ENCODE data around the gene PRPF40A.

PRPF40A gene

DNA sequence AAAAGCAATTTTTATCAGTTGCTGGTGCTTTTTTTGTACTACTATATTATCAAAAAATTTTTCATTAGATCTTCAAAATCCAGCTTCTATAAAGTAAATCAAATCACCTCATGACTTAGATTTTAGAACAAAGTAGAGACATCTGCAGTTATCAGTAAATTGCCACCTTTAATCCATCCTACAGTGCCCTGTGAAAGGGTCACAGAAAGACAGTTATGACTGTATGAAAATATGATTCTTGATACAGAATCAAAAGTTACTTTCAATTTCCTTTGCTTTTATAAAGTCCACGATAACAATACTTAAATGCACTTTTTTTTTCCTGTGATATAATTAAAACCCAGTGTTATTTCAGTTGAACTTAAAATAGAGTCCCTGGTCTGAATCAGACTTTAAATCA lies 61.4 kb downstream of the PRPF40A start:
- DNase-seq (ENCODE audit: extremely low read depth, insufficient read length), result no peak
- Histone ChIP-seq H3K36me3 (ENCODE audit: control insufficient read depth, insufficient read depth, low read length) (peaks cover 4% of the 10 kb centered on the region), H3K27me3 (replicated peaks; ENCODE audit: control insufficient read depth, insufficient read depth, low read length) (no peaks in the 10 kb centered on the region), H3K4me3 (replicated peaks; ENCODE audit: low read depth, low read length) (no peak overlapping the region)
- TF ChIP-seq, protein P1, sequence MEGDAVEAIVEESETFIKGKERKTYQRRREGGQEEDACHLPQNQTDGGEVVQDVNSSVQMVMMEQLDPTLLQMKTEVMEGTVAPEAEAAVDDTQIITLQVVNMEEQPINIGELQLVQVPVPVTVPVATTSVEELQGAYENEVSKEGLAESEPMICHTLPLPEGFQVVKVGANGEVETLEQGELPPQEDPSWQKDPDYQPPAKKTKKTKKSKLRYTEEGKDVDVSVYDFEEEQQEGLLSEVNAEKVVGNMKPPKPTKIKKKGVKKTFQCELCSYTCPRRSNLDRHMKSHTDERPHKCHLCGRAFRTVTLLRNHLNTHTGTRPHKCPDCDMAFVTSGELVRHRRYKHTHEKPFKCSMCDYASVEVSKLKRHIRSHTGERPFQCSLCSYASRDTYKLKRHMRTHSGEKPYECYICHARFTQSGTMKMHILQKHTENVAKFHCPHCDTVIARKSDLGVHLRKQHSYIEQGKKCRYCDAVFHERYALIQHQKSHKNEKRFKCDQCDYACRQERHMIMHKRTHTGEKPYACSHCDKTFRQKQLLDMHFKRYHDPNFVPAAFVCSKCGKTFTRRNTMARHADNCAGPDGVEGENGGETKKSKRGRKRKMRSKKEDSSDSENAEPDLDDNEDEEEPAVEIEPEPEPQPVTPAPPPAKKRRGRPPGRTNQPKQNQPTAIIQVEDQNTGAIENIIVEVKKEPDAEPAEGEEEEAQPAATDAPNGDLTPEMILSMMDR (IDR thresholded peaks at IDR 0.05; ENCODE audit: insufficient read depth, low read length, poor library complexity, severe bottlenecking), result no peak

DNA sequence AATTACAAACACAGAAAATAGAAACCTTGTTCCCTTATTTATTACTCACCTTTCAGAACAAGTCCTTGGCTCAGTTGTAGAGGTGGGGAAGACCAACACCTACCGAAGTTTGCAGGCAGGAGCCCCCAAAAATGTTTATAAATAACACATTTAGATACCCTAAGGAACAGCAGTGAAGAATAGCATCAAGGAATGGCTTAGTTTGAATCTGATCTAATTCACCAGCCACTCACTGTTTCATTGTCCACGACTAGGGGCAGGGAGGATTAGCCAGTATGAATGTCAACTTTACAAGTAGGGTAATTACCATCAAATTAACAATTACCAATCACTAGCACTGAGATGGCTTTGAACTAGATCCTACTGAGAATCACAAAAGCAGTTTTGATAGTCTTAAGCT lies 65.4 kb downstream of the PRPF40A start:
- Histone ChIP-seq H3K4me3 (replicated peaks; ENCODE audit: low read depth, low read length) (no peak overlapping the region), H3K36me3 (ENCODE audit: control insufficient read depth, insufficient read depth, low read length) (no peaks in the 10 kb centered on the region; the same call in none of the 2 replicates), H3K27me3 (replicated peaks; ENCODE audit: control insufficient read depth, insufficient read depth, low read length) (no peaks in the 10 kb centered on the region)
- DNase-seq (ENCODE audit: extremely low read depth, insufficient read length), result no peak
- TF ChIP-seq, protein P1 (IDR thresholded peaks at IDR 0.05; ENCODE audit: insufficient read depth, low read length, poor library complexity, severe bottlenecking), result no peak

DNA sequence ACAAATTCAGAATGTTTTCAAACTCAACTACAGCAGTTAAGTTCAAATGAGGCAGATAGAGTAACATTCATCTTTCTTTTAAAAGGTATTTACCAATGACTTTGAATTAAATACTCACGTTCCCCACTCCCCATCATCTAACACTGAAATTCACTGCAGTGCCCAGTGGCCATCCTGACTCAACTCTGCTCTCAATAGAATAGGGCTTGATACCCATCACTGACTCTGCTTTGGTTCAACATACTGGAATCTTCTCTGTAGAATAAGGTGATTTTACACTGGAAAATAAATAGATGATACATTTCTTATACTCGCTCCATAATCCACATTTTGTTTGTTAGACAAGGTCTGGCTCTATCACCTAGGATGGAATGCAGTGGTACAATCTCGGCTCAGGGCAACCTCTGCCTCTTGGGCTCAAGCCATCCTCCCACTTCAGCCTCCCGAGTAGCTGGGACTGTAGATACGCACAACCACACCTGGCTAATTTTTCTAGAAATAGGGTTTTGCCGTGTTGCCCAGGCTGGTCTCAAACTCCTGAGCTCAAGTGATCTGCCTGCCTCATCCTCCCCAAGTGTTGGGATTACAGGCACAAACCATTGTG lies 66.4 kb downstream of the PRPF40A start:
- Histone ChIP-seq H3K36me3 (ENCODE audit: control insufficient read depth, insufficient read depth, low read length) (no peaks in the 10 kb centered on the region; the same call in 1 of the 2 replicates), H3K4me3 (replicated peaks; ENCODE audit: low read depth, low read length) (no peak overlapping the region), H3K27me3 (replicated peaks; ENCODE audit: control insufficient read depth, insufficient read depth, low read length) (no peaks in the 10 kb centered on the region)
- no peak for DNase-seq (ENCODE audit: extremely low read depth, insufficient read length)
- TF ChIP-seq, protein P1 (IDR thresholded peaks at IDR 0.05; ENCODE audit: insufficient read depth, low read length, poor library complexity, severe bottlenecking), result no peak

DNA sequence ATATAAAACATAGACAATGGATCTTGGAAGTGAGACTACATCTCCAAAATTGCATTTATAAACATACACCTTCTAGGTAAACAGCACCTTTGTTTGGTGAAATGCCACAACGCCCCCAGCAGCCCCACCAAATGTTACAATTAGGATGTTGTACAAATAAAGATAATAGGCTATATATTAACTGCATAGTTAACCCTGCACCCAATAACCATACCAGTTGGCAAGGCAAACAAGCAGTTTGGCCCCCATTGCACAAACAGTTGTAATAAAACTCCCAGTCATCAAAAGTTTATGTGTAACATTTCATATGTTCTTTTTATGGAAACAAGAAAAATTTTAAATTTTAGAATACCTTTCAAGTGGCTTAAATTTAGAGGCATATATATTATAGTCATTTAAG lies 67.3 kb downstream of the PRPF40A start:
- TF ChIP-seq, protein P1 (IDR thresholded peaks at IDR 0.05; ENCODE audit: insufficient read depth, low read length, poor library complexity, severe bottlenecking), result no peak
- no peaks in the 10 kb centered on the region for H3K27me3 ChIP-seq (replicated peaks; ENCODE audit: control insufficient read depth, insufficient read depth, low read length)
- no peak for DNase-seq (ENCODE audit: extremely low read depth, insufficient read length)
- H3K36me3 ChIP-seq (ENCODE audit: control insufficient read depth, insufficient read depth, low read length), result no peaks in the 10 kb centered on the region; the same call in 1 of the 2 replicates
- H3K4me3 ChIP-seq (replicated peaks; ENCODE audit: low read depth, low read length), result no peak overlapping the region

DNA sequence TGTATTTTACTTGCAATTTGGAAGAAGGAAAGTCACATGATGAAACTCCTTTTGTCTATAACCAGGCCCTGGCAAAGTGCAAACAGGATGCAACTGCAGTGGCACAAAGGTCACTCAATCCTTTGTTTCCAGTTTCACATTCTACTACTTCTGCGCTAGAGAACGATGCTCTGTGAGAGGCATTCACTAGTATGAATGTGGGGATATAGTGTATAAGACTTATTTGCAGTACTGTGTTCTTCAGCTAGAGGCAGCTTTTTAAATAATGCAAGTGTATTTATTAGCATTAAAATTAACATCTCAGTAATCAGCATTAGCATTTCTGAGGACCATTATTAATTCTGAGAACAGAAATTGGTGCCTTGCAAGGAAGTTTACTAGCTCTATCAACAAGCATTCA lies 68.9 kb downstream of the PRPF40A start:
- no peaks in the 10 kb centered on the region for H3K36me3 ChIP-seq (ENCODE audit: control insufficient read depth, insufficient read depth, low read length)

More for the DNA sequence above, 68.9 kb downstream of the PRPF40A start:
- TF ChIP-seq, protein P1 (IDR thresholded peaks at IDR 0.05; ENCODE audit: insufficient read depth, low read length, poor library complexity, severe bottlenecking), result no peak
- H3K27me3 ChIP-seq (replicated peaks; ENCODE audit: control insufficient read depth, insufficient read depth, low read length), result no peaks in the 10 kb centered on the region
- no peak overlapping the region for H3K4me3 ChIP-seq (replicated peaks; ENCODE audit: low read depth, low read length)
- no peak for DNase-seq (ENCODE audit: extremely low read depth, insufficient read length)
